NT2/D1 (cell line): ENCODE results near the gene EPHA8.

Experiments used
- DNase-seq: peaks from one replicate; pipeline ENCODE4 v3.0.0-alpha.2; 2011; ENCODE audit warnings: low read depth, low spot score
- H3K27me3 ChIP-seq: 2 replicates; pipeline ENCODE4 v1.6.0; 2011; ENCODE audit warnings: mild to moderate bottlenecking; ENCODE audit not compliant: insufficient read length, insufficient read depth
- H3K36me3 ChIP-seq: 2 replicates; pipeline ENCODE4 v1.6.1; 2011; ENCODE audit warnings: mild to moderate bottlenecking, low read length, mixed read lengths; ENCODE audit not compliant: insufficient read depth, insufficient read length
- H3K4me1 ChIP-seq: 2 replicates; pipeline ENCODE4 v1.5.1; 2011; ENCODE audit not compliant: insufficient read depth, insufficient read length
- H3K4me3 ChIP-seq: 2 replicates; pipeline ENCODE4 v1.5.1; 2011; ENCODE audit warnings: low read depth; ENCODE audit not compliant: insufficient read length
- H3K9ac ChIP-seq: 2 replicates; pipeline ENCODE4 v1.6.0; 2011; ENCODE audit warnings: low read depth; ENCODE audit not compliant: insufficient read length
- H3K9me3 ChIP-seq: 2 replicates; pipeline ENCODE4 v1.5.1; 2011; ENCODE audit warnings: mild to moderate bottlenecking, low read length; ENCODE audit not compliant: insufficient read depth
- SUZ12 ChIP-seq: IDR thresholded peaks from 2 replicates; pipeline ENCODE4 v1.6.1; 2011; ENCODE audit not compliant: insufficient read length, insufficient read depth; ENCODE audit errors: extremely low read depth
- YY1 ChIP-seq: IDR thresholded peaks from 2 replicates; pipeline ENCODE4 v1.6.1; 2011; ENCODE audit not compliant: insufficient read length, insufficient read depth
- ZNF274 ChIP-seq: IDR thresholded peaks from 2 replicates; pipeline ENCODE4 v1.6.1; 2011; ENCODE audit warnings: mild to moderate bottlenecking, low read depth, low read length

The EPHA8 gene

DNA sequence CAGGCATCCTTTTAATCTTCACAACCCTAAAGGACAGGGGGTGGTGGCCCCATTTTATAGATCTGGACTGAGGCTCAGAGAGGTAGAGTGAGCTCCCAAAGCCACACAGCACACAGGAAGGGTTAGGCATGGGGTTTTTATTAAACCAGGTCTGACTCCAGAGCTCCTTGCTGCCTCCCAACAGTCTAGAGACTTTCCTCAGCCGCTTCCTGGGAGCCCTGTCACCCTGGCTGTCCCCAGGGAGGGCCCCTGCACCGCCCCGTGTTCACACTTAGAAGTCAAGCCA is 8.0 kb upstream of the EPHA8 start:
- no peaks in the 10 kb centered on the region for H3K36me3 ChIP-seq
- peaks cover 31% of the 10 kb centered on the region for H3K4me1 ChIP-seq
- TF ChIP-seq SUZ12: no peak
- TF ChIP-seq ZNF274: no peak
- TF ChIP-seq YY1: no peak
- no peak overlapping the region for H3K9ac ChIP-seq
- no peak for DNase-seq
- H3K9me3 ChIP-seq: no peaks in the 10 kb centered on the region
- H3K4me3 ChIP-seq: no peak overlapping the region
- no peaks in the 10 kb centered on the region for H3K27me3 ChIP-seq

DNA sequence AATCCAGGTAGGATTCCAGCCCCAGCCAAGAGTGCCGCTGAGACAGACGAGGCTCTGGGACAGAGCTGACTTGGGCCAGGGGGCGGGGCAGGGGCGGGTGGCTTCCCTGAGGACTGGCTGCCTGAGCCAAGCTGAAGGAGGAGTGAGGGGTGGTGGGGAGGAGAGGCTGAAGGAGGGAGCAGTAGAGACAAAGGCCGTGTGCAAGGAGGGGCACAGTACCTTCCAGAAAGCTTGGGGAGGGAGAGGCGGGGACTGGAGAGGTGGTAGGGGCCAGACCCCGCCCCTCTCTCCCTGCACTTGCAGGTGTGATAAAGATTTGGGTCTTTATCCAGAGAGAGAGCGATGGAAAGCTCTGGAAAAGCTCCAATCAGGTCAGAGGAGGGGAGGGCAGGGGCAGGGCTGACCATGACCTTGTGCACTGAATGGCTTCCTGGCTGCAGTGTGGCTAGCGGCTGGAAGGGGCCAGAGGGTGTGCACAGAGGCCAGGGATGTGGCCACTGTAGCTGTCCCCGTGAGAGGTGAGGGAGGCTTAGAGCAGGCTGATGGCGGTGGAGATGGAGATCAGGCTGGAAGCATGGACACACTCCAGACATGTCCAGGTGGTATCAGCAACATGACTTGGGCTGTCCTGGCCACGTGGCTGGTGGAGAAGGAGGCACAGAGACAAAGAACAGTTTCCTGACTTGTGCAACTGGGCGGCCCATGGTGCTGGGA is 6.7 kb upstream of the EPHA8 start:
- H3K27me3 ChIP-seq: peaks cover under 1% of the 10 kb centered on the region
- DNase-seq: peak; percentile 54

DNA sequence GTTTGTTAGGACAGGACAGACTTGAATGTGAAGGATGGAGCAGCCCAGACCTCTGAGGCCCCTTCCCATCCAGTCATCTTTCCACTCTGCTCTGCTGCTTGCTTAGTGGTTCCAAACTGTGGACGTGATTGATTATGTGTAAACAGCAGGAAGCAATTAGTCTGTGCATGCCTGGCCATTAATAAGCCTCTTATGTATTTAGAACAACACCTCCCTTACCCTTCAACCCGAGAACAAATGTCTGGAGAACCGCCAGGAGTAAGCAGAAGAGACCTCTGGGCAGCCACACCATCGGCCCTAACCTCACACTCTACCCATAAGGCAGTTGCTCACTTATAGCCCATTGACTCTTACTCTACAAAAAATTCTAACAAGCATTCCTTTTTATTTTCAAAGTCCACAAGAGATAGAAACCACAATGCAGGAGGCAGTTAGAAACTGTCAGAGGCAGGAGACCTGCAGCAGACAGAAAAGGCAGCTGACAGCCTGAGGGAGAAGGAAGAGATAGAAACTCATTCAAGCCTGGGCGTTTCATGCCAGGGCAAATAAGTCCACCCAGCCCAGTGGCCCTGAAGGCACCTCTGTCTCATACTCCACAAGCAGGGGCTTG is 5.8 kb upstream of the EPHA8 start:
- Histone ChIP-seq H3K4me1 (peaks cover 28% of the 10 kb centered on the region), H3K27me3 (peaks cover 10% of the 10 kb centered on the region), H3K4me3 (no peak overlapping the region), H3K36me3 (no peaks in the 10 kb centered on the region), H3K9ac (no peak overlapping the region), H3K9me3 (no peaks in the 10 kb centered on the region)
- no peak for DNase-seq
- TF ChIP-seq YY1 (no peak), ZNF274 (no peak), SUZ12 (no peak)

More for the DNA sequence above, 6.7 kb upstream of the EPHA8 start:
- H3K9ac ChIP-seq: peak overlapping the region; percentile 66
- H3K36me3 ChIP-seq: no peaks in the 10 kb centered on the region
- H3K4me1 ChIP-seq: peaks cover 31% of the 10 kb centered on the region
- H3K9me3 ChIP-seq: no peaks in the 10 kb centered on the region
- no peak overlapping the region for H3K4me3 ChIP-seq
- TF ChIP-seq YY1 (no peak), ZNF274 (no peak), SUZ12 (no peak)

DNA sequence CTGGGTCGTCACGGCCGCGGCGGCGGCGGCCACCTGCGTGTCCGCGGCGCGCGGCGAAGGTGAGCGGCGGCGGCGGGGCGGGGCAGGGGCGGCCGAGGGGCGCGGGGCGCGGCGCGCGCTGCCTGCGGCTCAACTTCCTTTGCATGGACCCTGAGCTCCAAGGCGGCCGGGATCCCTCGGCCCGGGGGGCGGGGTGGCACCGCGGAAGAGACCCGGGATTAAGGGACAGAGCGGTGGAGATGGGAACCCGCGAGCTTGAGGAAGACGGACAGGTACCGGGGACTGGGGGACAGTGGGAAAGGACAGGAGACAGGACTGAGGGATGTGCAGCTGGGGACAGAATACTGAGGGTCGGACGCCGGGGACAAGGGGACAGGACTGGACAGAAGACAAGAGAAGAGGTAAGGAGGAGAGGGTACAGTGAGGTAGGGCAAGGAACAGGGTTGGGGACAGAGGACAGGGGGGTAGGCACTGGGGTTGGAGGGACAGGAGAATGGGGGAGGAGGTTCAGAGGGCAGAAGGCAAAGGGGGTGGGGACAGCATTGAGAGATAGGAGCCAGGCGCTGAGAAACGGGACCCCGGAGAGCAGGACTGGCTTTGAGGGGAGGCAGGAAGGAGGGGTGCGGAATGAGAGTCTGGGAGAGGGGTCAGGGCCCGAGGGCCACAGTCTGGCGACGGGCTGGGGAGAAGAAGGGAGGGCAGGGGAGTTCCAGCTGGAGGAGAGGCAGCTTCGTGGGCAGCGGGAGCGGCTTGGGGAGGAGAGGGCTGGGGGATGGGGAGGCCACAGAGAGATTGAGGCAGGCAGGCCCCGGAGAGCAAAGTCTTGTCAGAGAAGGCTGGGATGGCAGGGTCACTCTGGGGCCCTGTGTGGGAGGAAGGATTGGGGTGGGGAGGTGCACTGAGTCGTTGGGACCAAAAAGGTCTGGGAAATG is 648 bp downstream of the EPHA8 start:
- TF ChIP-seq SUZ12: no peak
- no peak for TF ChIP-seq ZNF274
- TF ChIP-seq YY1: no peak
- Histone ChIP-seq H3K9me3 (no peaks in the 10 kb centered on the region), H3K27me3 (peaks cover 33% of the 10 kb centered on the region), H3K4me1 (peaks cover 6% of the 10 kb centered on the region), H3K4me3 (peak overlapping the region; percentile 42), H3K9ac (peak overlapping the region; percentile 66), H3K36me3 (no peaks in the 10 kb centered on the region)
- DNase-seq: no peak

DNA sequence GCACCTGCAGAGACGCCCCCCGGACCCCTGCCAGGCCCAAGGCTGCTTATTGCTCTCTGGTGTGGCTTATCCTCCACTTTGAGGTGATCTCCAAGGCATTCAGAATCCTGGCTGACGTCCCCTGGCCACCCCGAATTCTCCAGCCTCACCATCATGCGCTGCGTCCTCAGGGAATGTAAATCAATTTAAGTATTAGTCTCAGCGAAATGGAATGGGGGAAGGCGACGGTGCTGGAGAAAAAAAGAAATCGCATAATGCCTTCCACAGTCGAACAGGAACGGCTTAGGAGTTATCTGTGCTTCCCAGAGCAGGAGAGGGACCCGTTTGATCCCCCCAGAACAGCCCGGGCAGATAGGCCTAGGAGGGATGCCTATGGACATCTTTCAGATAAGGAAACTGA is 2.9 kb downstream of the EPHA8 start:
- no peak for DNase-seq
- no peak for TF ChIP-seq YY1
- no peak for TF ChIP-seq ZNF274
- no peak for TF ChIP-seq SUZ12
- H3K27me3 ChIP-seq: peaks cover 33% of the 10 kb centered on the region
- peaks cover 9% of the 10 kb centered on the region for H3K4me1 ChIP-seq
- no peak overlapping the region for H3K4me3 ChIP-seq
- no peaks in the 10 kb centered on the region for H3K36me3 ChIP-seq
- no peak overlapping the region for H3K9ac ChIP-seq
- no peaks in the 10 kb centered on the region for H3K9me3 ChIP-seq

DNA sequence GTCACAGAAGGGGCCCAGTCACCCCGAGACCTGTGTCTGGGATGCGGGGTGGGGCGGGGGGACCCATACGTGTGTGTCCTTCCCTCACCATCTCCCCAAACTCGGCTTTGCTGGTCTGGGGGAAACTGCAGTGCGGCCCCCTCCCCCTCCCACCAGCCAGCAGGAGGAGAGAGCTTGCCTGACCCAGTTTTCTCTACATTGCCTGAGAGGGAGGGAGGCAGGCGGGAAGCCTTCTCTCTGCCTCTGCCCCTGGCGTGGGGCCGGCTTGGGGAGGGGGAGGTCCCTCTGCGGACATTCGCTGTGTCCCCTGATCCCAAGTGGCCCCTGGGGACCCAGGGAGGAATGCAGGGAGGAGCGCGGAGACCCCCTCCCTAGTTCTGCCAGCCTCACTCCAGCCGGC is 3.9 kb downstream of the EPHA8 start:
- Histone ChIP-seq H3K9me3 (no peaks in the 10 kb centered on the region), H3K36me3 (no peaks in the 10 kb centered on the region), H3K27me3 (peaks cover 26% of the 10 kb centered on the region), H3K4me3 (no peak overlapping the region), H3K4me1 (peaks cover 9% of the 10 kb centered on the region), H3K9ac (no peak overlapping the region)
- no peak for TF ChIP-seq YY1
- no peak for DNase-seq

DNA sequence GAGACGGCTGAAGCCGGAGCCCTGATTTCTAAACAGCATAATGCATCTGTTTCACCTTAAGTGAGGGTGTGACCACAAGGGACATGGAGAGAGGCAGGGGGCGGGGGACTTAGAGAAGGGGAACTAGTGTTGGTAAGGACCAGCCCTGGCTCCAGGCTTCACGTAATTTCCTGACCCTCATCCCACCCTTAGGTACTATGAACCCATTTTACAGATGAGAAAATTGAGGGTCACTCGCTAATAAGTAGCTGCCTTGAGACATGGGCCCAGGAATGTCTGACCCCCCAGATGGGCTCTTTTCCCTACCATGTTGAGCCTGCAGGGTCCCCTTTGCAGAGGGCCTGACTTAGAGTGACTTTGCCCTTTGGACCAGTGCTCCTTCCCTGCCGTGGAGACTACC is 4.7 kb downstream of the EPHA8 start:
- H3K27me3 ChIP-seq: peaks cover 18% of the 10 kb centered on the region

More for the DNA sequence above, 4.7 kb downstream of the EPHA8 start:
- TF ChIP-seq ZNF274 (no peak), SUZ12 (no peak), YY1 (no peak)
- no peaks in the 10 kb centered on the region for H3K9me3 ChIP-seq
- DNase-seq: no peak
- no peak overlapping the region for H3K9ac ChIP-seq
- no peak overlapping the region for H3K4me3 ChIP-seq
- H3K36me3 ChIP-seq: no peaks in the 10 kb centered on the region
- peaks cover 8% of the 10 kb centered on the region for H3K4me1 ChIP-seq
